ENCODE measurements around the gene KIF26A. TPM values are rescaled to one million over a fixed set of nuclear protein-coding genes. Genes with fewer than 3 reads are reported as not detected.
A peak's percentile ranks its signal among the peaks of the same experiment; 100 is the strongest.

KIF26A gene
- total and polyA plus RNA-seq, 10 donors, result 0.72 to 21.9 (median 9.2) TPM

- Histone ChIP-seq H3K27me3 (replicated peaks in 1 of 7) (peaks cover 0 to 44% (median 8%) of the 10 kb centered on the region in 7 donors), H3K36me3 (no peaks in the 10 kb centered on the region), H3K4me1 (peaks cover 0 to 12% (median 7%) of the 10 kb centered on the region in 6 donors), H3K4me3 (no peak overlapping the region), H3K27ac (no peak overlapping the region), H3K9me3 (peaks cover 0 to 4% (median 0%) of the 10 kb centered on the region in 8 donors)
- DNase-seq, result peak; percentile 51
- 52 to 60% (median 55%) methylated on average over 16 to 20 of the region's 20 CpGs for WGBS, 5 donors
- TF ChIP-seq POLR2AphosphoS5 (IDR thresholded peaks at IDR 0.05), result no peak
- no peak for TF ChIP-seq CTCF (IDR thresholded peaks at IDR 0.05 in 8 of 11, conservative IDR thresholded peaks at IDR 0.05 in 3 of 11)
- no peak for TF ChIP-seq POLR2A (IDR thresholded peaks at IDR 0.05)
- intact Hi-C loops (cut with DNase I; ENCODE audit: low total_unique reads), result no loop called here
Measured at GRCh38 chr14:104094056-104094708, 44.2 kb upstream of the KIF26A start.

GRCh38 chr14:104094709-104095425 lies 43.5 kb upstream of the KIF26A start:
- peaks cover 0 to 49% (median 8%) of the 10 kb centered on the region in 7 donors for H3K27me3 ChIP-seq (replicated peaks in 1 of 7)
- H3K4me1 ChIP-seq, result peaks cover 0 to 12% (median 7%) of the 10 kb centered on the region in 6 donors
- WGBS, 5 donors, result 8 to 48% (median 46%) methylated on average over 2 to 35 of the region's 35 CpGs
- TF ChIP-seq POLR2A (IDR thresholded peaks at IDR 0.05) (no peak), POLR2AphosphoS5 (IDR thresholded peaks at IDR 0.05) (peak in 2 of 3 donors; percentile 10 to 23), CTCF (IDR thresholded peaks at IDR 0.05 in 8 of 11, conservative IDR thresholded peaks at IDR 0.05 in 3 of 11) (peak; percentile 71 to 98 (median 90))
- peaks cover 0 to 4% (median 0%) of the 10 kb centered on the region in 8 donors for H3K9me3 ChIP-seq
- peak; percentile 89 for DNase-seq
- intact Hi-C loops (cut with DNase I; ENCODE audit: low total_unique reads), result no loop called here
- no peak overlapping the region for H3K4me3 ChIP-seq
- H3K36me3 ChIP-seq, result no peaks in the 10 kb centered on the region
- no peak overlapping the region for H3K27ac ChIP-seq

GRCh38 chr14:104095426-104096310 lies 42.7 kb upstream of the KIF26A start:
- no peak for TF ChIP-seq POLR2AphosphoS5 (IDR thresholded peaks at IDR 0.05)
- no peak for TF ChIP-seq CTCF (IDR thresholded peaks at IDR 0.05 in 8 of 11, conservative IDR thresholded peaks at IDR 0.05 in 3 of 11)
- no peak for TF ChIP-seq POLR2A (IDR thresholded peaks at IDR 0.05)
- no peaks in the 10 kb centered on the region for H3K36me3 ChIP-seq
- no peak overlapping the region for H3K4me3 ChIP-seq
- peaks cover 0 to 12% (median 7%) of the 10 kb centered on the region in 6 donors for H3K4me1 ChIP-seq
- no peak overlapping the region for H3K27ac ChIP-seq
- peaks cover 0 to 49% (median 8%) of the 10 kb centered on the region in 7 donors for H3K27me3 ChIP-seq (replicated peaks in 1 of 7)
- no peaks in the 10 kb centered on the region for H3K9me3 ChIP-seq
- intact Hi-C loops (cut with DNase I; ENCODE audit: low total_unique reads), result no loop called here
- peak; percentile 67 for DNase-seq
- WGBS, 5 donors, result 85 to 89% (median 86%) methylated on average over 16 to 31 of the region's 31 CpGs
